Liver (tissue), 9 donors: Measurements from ENCODE around the gene RGS2. TPM values are rescaled to one million over a fixed set of nuclear protein-coding genes. Genes with fewer than 3 reads are reported as not detected.

ENCODE experiments used
- DNase-seq: peaks from one replicate; pipeline ENCODE4 v3.0.0-alpha.2; 2017; ENCODE audit warnings: low spot score
- H3K27ac ChIP-seq, 2 donors: one replicate each; pipeline ENCODE4 v1.7.0; 2013; ENCODE audit warnings: inconsistent platforms in 2 of 2, low read length in 2 of 2, control low read depth in 1 of 2, low read depth in 1 of 2, mild to moderate bottlenecking in 1 of 2
- H3K27me3 ChIP-seq, 4 donors: one replicate each; pipeline versions ENCODE4 v1.6.1 to v1.7.0; 2013; ENCODE audit warnings: low read length in 3 of 4, inconsistent platforms in 1 of 4, mild to moderate bottlenecking in 1 of 4, moderate library complexity in 1 of 4; ENCODE audit not compliant: control insufficient read depth in 4 of 4, insufficient read depth in 4 of 4
- H3K36me3 ChIP-seq, 4 donors: one replicate each; pipeline versions ENCODE4 v1.6.1 to v1.7.0; 2013; ENCODE audit warnings: low read length in 3 of 4, mild to moderate bottlenecking in 3 of 4, low read depth in 1 of 4, moderate library complexity in 1 of 4; ENCODE audit not compliant: control insufficient read depth in 4 of 4, insufficient read depth in 3 of 4
- H3K4me1 ChIP-seq, 4 donors: one replicate each; pipeline versions ENCODE4 v1.6.1 to v1.7.0; 2013; ENCODE audit warnings: low read length in 3 of 4, mild to moderate bottlenecking in 3 of 4, moderate library complexity in 1 of 4; ENCODE audit not compliant: control insufficient read depth in 4 of 4, insufficient read depth in 4 of 4
- H3K4me3 ChIP-seq, 3 donors: one replicate each; pipeline versions ENCODE4 v1.6.1 to v1.7.0; 2013; ENCODE audit warnings: low read length in 3 of 3, control low read depth in 1 of 3, low read depth in 1 of 3, mild to moderate bottlenecking in 1 of 3
- H3K9ac ChIP-seq, 2 donors: one replicate each; pipeline ENCODE4 v1.7.0; 2013; ENCODE audit warnings: low read length in 2 of 2, mild to moderate bottlenecking in 2 of 2, moderate library complexity in 2 of 2, control low read depth in 1 of 2, low read depth in 1 of 2
- H3K9me3 ChIP-seq, 4 donors: one replicate each; pipeline versions ENCODE4 v1.6.1 to v1.7.0; 2013; ENCODE audit warnings: low read length in 3 of 4; ENCODE audit not compliant: control insufficient read depth in 4 of 4
- EGR1 ChIP-seq, 2 donors: IDR thresholded peaks; 2 replicates each; pipeline ENCODE4 v1.6.1; 2016 to 2018; ENCODE audit warnings: antibody characterized with exemption in 2 of 2, low read depth in 2 of 2
- FOXA1 ChIP-seq: IDR thresholded peaks from 2 replicates; pipeline ENCODE4 v1.6.1; 2016; ENCODE audit warnings: antibody characterized with exemption
- HNF4A ChIP-seq, 2 donors: conservative IDR thresholded peaks; 2 replicates each; pipeline ENCODE4 v1.6.1; 2016; ENCODE audit warnings: antibody characterized with exemption in 2 of 2, mild to moderate bottlenecking in 2 of 2
- HNF4G ChIP-seq: IDR thresholded peaks from 2 replicates; pipeline ENCODE4 v1.6.1; 2016; ENCODE audit warnings: antibody characterized with exemption
- NR2F2 ChIP-seq: IDR thresholded peaks from 2 replicates; pipeline ENCODE4 v1.6.1; 2016; ENCODE audit warnings: antibody characterized with exemption
- RAD21 ChIP-seq, 2 donors: IDR thresholded peaks; 2 replicates each; pipeline ENCODE4 v1.6.1; 2016; ENCODE audit warnings: antibody characterized with exemption in 2 of 2, mild to moderate bottlenecking in 2 of 2
- RXRA ChIP-seq, 2 donors: IDR thresholded peaks; 2 replicates each; pipeline ENCODE4 v1.6.1; 2017 to 2018; ENCODE audit warnings: antibody characterized with exemption in 2 of 2, mild to moderate bottlenecking in 1 of 2
- SP1 ChIP-seq: IDR thresholded peaks from 2 replicates; pipeline ENCODE4 v1.6.1; 2018; ENCODE audit warnings: antibody characterized with exemption, mild to moderate bottlenecking
- YY1 ChIP-seq: IDR thresholded peaks from 2 replicates; pipeline ENCODE4 v1.6.1; 2016; ENCODE audit warnings: antibody characterized with exemption, mild to moderate bottlenecking
- whole genome bisulfite sequencing: extraction: QIAGEN DNeasy Blood & Tissue Kit; methylation state at CpG from one replicate; pipeline ENCODE4 v1.1.7; 2013; 5-methylcytosine and 5-hydroxymethylcytosine counted together
- polyA plus RNA-seq, 2 donors: library from polyadenylated mRNA; stranded (reverse) in 1 of 2; unstranded in 1 of 2; fragments of 200-250 nt in 1 of 2; fragments of >200 nt in 1 of 2; fragmentation: Nextera tagmentation in 1 of 2; extraction: Ambion mirVana in 1 of 2; gene quantifications; one replicate each; pipeline versions ENCODE4 v1.2.1 to v1.2.3, GENCODE V29; 2013 to 2015
- total RNA-seq, 2 donors: library from RNA; depleted of rRNA; stranded (reverse); fragments of >200 nt; gene quantifications; one replicate each; pipeline ENCODE4 v1.2.3, GENCODE V29; 2014
- TF ChIP-seq, protein P1 (sequence below): IDR thresholded peaks from 2 replicates; pipeline ENCODE4 v1.6.1; 2016; ENCODE audit warnings: antibody characterized with exemption, mild to moderate bottlenecking
- TF ChIP-seq, protein P2 (sequence below): fragments of 150-350 bp; IDR thresholded peaks from 2 replicates; pipeline ENCODE4 v1.5.1; 2017; ENCODE audit warnings: improper control_type of control experiment, low read depth, low read length; ENCODE audit not compliant: missing input control
- TF ChIP-seq, protein P3 (sequence below): IDR thresholded peaks from 2 replicates; pipeline ENCODE4 v1.6.1; 2016; ENCODE audit warnings: antibody characterized with exemption
- donor health status: healthy.
- donor health status: healthy.
- donor health status: healthy.
- donor health status: healthy.
- donor health status: healthy.

Gene RGS2
- total and polyA plus RNA-seq, 4 donors: 2.6 to 10.0 (median 4.4) TPM

DNA sequence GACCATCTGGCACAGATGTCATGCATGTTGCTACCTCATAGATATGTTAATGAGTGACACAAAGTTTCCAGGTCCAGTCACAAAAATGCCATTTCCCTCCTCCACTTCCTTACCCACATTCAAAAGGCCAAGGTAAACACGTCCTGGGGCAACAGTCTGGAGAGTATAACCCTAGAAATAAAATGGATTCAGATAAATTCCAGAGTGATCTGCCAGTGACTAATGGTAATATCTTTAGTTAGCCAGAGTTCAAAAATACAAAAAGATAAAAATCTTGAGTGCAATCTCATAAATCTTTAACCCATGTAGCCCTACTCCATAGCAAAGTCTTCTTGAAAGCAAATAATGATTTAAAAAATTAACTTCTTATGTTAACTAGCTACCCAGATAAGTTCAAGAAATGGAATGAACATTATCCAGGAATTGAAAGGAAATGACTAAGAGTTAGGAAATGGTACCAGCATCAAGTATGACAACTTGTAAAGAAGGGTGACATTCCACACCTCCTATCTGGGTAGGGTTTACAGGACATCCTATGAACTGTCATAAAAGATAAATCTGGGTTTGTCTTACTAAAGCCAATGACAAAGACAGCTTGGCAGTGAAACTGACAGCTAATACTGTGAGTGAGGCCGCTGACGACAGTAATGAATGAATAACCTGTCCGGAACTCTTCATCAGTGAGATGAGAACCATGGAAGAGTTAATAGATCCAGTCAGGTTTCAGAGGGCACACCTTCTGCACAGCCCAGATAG, 18.1 kb downstream of the RGS2 start:
- Histone ChIP-seq H3K27me3 (no peaks in the 10 kb centered on the region), H3K4me1 (no peaks in the 10 kb centered on the region), H3K27ac (no peak overlapping the region), H3K4me3 (no peak overlapping the region), H3K36me3 (no peaks in the 10 kb centered on the region), H3K9ac (no peak overlapping the region), H3K9me3 (no peaks in the 10 kb centered on the region)
- no peak for DNase-seq
- TF ChIP-seq RXRA (IDR thresholded peaks at IDR 0.05) (no peak), RAD21 (IDR thresholded peaks at IDR 0.05) (no peak), YY1 (no peak), HNF4A (conservative IDR thresholded peaks at IDR 0.05) (no peak), FOXA1 (no peak), EGR1 (IDR thresholded peaks at IDR 0.05; ENCODE audit: low read depth in 2 of 2) (no peak), NR2F2 (no peak)
- TF ChIP-seq, protein P1, sequence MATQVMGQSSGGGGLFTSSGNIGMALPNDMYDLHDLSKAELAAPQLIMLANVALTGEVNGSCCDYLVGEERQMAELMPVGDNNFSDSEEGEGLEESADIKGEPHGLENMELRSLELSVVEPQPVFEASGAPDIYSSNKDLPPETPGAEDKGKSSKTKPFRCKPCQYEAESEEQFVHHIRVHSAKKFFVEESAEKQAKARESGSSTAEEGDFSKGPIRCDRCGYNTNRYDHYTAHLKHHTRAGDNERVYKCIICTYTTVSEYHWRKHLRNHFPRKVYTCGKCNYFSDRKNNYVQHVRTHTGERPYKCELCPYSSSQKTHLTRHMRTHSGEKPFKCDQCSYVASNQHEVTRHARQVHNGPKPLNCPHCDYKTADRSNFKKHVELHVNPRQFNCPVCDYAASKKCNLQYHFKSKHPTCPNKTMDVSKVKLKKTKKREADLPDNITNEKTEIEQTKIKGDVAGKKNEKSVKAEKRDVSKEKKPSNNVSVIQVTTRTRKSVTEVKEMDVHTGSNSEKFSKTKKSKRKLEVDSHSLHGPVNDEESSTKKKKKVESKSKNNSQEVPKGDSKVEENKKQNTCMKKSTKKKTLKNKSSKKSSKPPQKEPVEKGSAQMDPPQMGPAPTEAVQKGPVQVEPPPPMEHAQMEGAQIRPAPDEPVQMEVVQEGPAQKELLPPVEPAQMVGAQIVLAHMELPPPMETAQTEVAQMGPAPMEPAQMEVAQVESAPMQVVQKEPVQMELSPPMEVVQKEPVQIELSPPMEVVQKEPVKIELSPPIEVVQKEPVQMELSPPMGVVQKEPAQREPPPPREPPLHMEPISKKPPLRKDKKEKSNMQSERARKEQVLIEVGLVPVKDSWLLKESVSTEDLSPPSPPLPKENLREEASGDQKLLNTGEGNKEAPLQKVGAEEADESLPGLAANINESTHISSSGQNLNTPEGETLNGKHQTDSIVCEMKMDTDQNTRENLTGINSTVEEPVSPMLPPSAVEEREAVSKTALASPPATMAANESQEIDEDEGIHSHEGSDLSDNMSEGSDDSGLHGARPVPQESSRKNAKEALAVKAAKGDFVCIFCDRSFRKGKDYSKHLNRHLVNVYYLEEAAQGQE: no peak
- TF ChIP-seq, protein P2, sequence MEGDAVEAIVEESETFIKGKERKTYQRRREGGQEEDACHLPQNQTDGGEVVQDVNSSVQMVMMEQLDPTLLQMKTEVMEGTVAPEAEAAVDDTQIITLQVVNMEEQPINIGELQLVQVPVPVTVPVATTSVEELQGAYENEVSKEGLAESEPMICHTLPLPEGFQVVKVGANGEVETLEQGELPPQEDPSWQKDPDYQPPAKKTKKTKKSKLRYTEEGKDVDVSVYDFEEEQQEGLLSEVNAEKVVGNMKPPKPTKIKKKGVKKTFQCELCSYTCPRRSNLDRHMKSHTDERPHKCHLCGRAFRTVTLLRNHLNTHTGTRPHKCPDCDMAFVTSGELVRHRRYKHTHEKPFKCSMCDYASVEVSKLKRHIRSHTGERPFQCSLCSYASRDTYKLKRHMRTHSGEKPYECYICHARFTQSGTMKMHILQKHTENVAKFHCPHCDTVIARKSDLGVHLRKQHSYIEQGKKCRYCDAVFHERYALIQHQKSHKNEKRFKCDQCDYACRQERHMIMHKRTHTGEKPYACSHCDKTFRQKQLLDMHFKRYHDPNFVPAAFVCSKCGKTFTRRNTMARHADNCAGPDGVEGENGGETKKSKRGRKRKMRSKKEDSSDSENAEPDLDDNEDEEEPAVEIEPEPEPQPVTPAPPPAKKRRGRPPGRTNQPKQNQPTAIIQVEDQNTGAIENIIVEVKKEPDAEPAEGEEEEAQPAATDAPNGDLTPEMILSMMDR: no peak
- TF ChIP-seq, protein P3, sequence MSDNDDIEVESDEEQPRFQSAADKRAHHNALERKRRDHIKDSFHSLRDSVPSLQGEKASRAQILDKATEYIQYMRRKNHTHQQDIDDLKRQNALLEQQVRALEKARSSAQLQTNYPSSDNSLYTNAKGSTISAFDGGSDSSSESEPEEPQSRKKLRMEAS: no peak
- WGBS: 71% methylated on average over 4 of the region's 4 CpGs

DNA sequence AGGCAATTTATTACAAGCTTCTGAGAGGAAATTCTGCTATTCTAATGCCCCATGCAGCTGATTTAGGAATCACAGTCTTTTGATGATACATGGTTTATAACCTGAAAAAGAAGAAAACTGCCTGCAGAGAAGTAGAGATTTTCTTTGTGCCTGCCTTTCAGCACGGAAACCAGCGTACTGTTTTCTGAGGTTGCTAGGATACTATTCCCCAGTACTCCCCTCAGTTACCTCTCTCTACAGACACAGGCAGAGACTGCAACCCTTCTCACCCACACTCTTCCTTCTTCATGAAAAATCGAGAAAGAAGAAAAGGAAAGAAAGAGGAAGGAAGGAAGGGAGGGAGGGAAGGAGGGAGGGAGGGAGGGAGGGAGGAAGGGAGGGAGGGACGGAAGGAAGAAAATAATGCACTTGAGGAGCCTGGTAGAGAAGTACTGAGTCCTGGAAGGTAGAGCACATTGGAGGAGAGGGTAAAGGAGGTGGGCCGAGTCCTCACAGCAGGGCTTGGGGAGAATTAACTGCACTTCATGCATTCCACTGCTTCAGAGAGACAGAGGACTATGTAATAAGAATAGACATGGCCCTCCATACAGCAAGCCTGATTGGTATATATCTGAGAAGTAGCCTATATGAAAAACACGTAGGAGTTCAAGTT, 21.9 kb downstream of the RGS2 start:
- 65% methylated on average over 6 of the region's 6 CpGs for WGBS
- Histone ChIP-seq H3K9me3 (no peaks in the 10 kb centered on the region), H3K27ac (no peak overlapping the region), H3K9ac (no peak overlapping the region), H3K36me3 (no peaks in the 10 kb centered on the region), H3K4me1 (no peaks in the 10 kb centered on the region), H3K4me3 (no peak overlapping the region), H3K27me3 (no peaks in the 10 kb centered on the region)
- DNase-seq: no peak
- TF ChIP-seq SP1: no peak
- TF ChIP-seq FOXA1: no peak
- TF ChIP-seq HNF4G: no peak
- TF ChIP-seq, protein P3: no peak
- no peak for TF ChIP-seq NR2F2
